HepG2 (cell line): Measurements from ENCODE around the gene NEK5. TPM values are rescaled to one million over a fixed set of nuclear protein-coding genes. Genes with fewer than 3 reads are reported as not detected.

Experiments used
- ATF7 ChIP-seq, 2 experiments: fragments of 450-650 bp in 1 of 2; sonication (generic) in 1 of 2; formaldehyde crosslinking in 1 of 2; IDR thresholded peaks; 2 replicates each; pipeline versions ENCODE4 v1.4.0 to v1.6.1; 2016 to 2020; ENCODE audit warnings: antibody characterized with exemption in 1 of 2, mild to moderate bottlenecking in 1 of 2, missing genetic modification reagents in 1 of 2
- CBX5 ChIP-seq: sonication (generic); formaldehyde crosslinking; IDR thresholded peaks from 2 replicates; pipeline ENCODE4 v1.4.0; 2020; ENCODE audit warnings: missing genetic modification reagents, borderline replicate concordance
- JUN ChIP-seq: sonication (generic); formaldehyde crosslinking; IDR thresholded peaks from 2 replicates; pipeline ENCODE4 v1.4.0; 2020; ENCODE audit warnings: mild to moderate bottlenecking, missing genetic modification reagents
- KDM1A ChIP-seq: IDR thresholded peaks from 2 replicates; pipeline ENCODE4 v1.6.1; 2016; ENCODE audit warnings: missing compliant biosample characterization
- KDM2A ChIP-seq: sonication (generic); formaldehyde crosslinking; IDR thresholded peaks from 2 replicates; pipeline ENCODE4 v1.4.0; 2020; ENCODE audit warnings: low read depth, missing genetic modification reagents, borderline replicate concordance
- KDM6A ChIP-seq: IDR thresholded peaks from 2 replicates; pipeline ENCODE4 v1.6.1; 2016; ENCODE audit warnings: low read depth
- MIER2 ChIP-seq: IDR thresholded peaks from 2 replicates; pipeline ENCODE4 v1.6.1; 2016; ENCODE audit warnings: missing biosample characterization, missing genetic modification reagents
- REPIN1 ChIP-seq: sonication (generic); formaldehyde crosslinking; IDR thresholded peaks from 2 replicates; pipeline ENCODE4 v1.8.0; 2022; ENCODE audit warnings: missing genetic modification reagents, low read depth, mild to moderate bottlenecking, borderline replicate concordance
- SP2 ChIP-seq: sonication (generic); formaldehyde crosslinking; IDR thresholded peaks from 2 replicates; pipeline ENCODE4 v1.5.1; 2020; ENCODE audit warnings: mild to moderate bottlenecking, missing genetic modification reagents
- SRSF4 ChIP-seq: fragments of 200-400 bp; formaldehyde crosslinking; IDR thresholded peaks from one replicate; pipeline ENCODE4 v1.6.1; 2018; ENCODE audit warnings: mild to moderate bottlenecking, low read depth, low read length, moderate library complexity; ENCODE audit not compliant: poor library complexity, severe bottlenecking
- YY1 ChIP-seq: IDR thresholded peaks from 2 replicates; pipeline ENCODE4 v1.6.1; 2011; ENCODE audit warnings: low read length, low read depth, moderate library complexity, mild to moderate bottlenecking; ENCODE audit not compliant: insufficient read depth, insufficient replicate concordance
- ZNF274 ChIP-seq: sonication (generic); formaldehyde crosslinking; IDR thresholded peaks from 2 replicates; pipeline ENCODE4 v1.5.1; 2020; ENCODE audit warnings: mild to moderate bottlenecking, missing genetic modification reagents
- ZNF333 ChIP-seq: sonication (generic); formaldehyde crosslinking; IDR thresholded peaks from 2 replicates; pipeline ENCODE4 v1.4.0; 2020; ENCODE audit warnings: mild to moderate bottlenecking, missing genetic modification reagents, borderline replicate concordance
- ZNF354B ChIP-seq: sonication (generic); formaldehyde crosslinking; IDR thresholded peaks from 2 replicates; pipeline ENCODE4 v1.8.0; 2022; ENCODE audit warnings: mild to moderate bottlenecking, missing genetic modification reagents
- ZNF383 ChIP-seq: sonication (generic); formaldehyde crosslinking; IDR thresholded peaks from 2 replicates; pipeline ENCODE4 v1.4.0; 2020; ENCODE audit warnings: missing genetic modification reagents, mild to moderate bottlenecking, borderline replicate concordance
- ZNF441 ChIP-seq: sonication (generic); formaldehyde crosslinking; IDR thresholded peaks from 2 replicates; pipeline ENCODE4 v1.7.0; 2021; ENCODE audit warnings: missing genetic modification reagents, borderline replicate concordance
- ZNF557 ChIP-seq: sonication (generic); formaldehyde crosslinking; IDR thresholded peaks from 2 replicates; pipeline ENCODE4 v1.4.0; 2020; ENCODE audit warnings: missing genetic modification reagents
- ZNF780A ChIP-seq: sonication (generic); formaldehyde crosslinking; IDR thresholded peaks from 2 replicates; pipeline ENCODE4 v1.8.0; 2022; ENCODE audit warnings: mild to moderate bottlenecking, missing genetic modification reagents, moderate library complexity
- polyA plus RNA-seq, 8 experiments: library from polyadenylated mRNA; depleted of rRNA in 3 of 8; stranded (reverse) in 7 of 8; unstranded in 1 of 8; fragments of >200 nt; fragmentation: Illumina TruSeq in 4 of 8; extraction: Trizol in 4 of 8; gene quantifications; 2 replicates each; pipeline versions ENCODE4 v1.2.1 to v1.2.3, GENCODE V29; 2011 to 2016; ENCODE audit warnings: low read depth in 4 of 8, missing spikeins in 1 of 8, mixed read lengths in 1 of 8; ENCODE audit not compliant: insufficient read depth in 1 of 8
- total RNA-seq, 5 experiments: library from RNA; depleted of rRNA; stranded (reverse); fragments of >200 nt; fragmentation: Illumina TruSeq; extraction: Trizol; gene quantifications; 2 replicates each; pipeline ENCODE4 v1.2.3, GENCODE V29; 2016; ENCODE audit warnings: low read depth in 1 of 5
- TF ChIP-seq, protein P1 (sequence below): sonication (generic); formaldehyde crosslinking; conservative IDR thresholded peaks from 2 replicates; pipeline ENCODE4 v1.8.0; 2022; ENCODE audit warnings: mild to moderate bottlenecking, moderate library complexity, missing genetic modification reagents
- TF ChIP-seq, protein P2 (sequence below): sonication (generic); formaldehyde crosslinking; conservative IDR thresholded peaks from 2 replicates; pipeline ENCODE4 v1.8.0; 2022; ENCODE audit warnings: missing genetic modification reagents
- TF ChIP-seq, protein P3 (sequence below): sonication (generic); formaldehyde crosslinking; IDR thresholded peaks from 2 replicates; pipeline ENCODE4 v1.4.0; 2020; ENCODE audit warnings: missing genetic modification reagents, borderline replicate concordance

Gene NEK5
- total and polyA plus RNA-seq, 2 of the 13 experiments (the other 11 are each of a cell fraction or from before 2014, with no cell fraction given), result 0.12 to 0.22 TPM

DNA sequence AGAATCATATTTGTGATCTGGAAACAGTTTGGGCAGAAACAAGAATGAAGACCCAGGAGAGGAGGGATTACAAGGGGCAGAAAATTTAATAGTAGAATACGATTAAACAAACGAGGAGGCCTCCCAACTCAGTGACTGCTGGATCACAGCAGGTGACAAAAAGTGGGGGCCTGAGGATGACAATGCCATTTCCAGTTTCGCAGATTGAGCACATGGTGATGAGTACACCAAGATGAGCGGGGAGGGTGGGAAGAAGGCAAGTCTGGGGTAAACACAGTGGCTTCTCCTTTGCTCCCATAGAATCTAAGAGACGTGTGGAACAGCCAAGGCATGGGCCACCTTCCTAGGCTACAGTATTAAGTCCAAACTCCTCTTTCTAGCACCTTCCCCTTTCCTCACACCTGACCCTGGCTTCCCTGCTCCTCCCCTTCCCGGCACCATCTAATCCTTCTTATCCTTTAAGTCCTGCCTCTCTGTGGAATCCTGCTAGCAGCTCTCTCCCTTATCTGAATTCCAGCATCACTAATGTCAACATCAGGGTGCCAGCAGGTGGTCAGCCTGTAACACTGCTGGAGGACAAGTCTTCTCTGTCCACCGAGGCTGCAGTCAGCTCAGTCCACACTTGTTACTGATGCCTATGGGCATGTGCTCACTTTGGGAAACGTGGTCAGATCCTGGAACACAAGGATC, 131.1 kb downstream of the NEK5 start (continued):
- TF ChIP-seq KDM2A (CRISPR knock-in tag) (peak; percentile 56; the same call in 1 of the 2 replicates), KDM6A (CRISPR knock-in tag) (0 out of 2 replicates have a peak, but pooled peaks have one; percentile 50), ZNF780A (CRISPR knock-in tag) (no peak), JUN (CRISPR knock-in tag) (no peak), MIER2 (CRISPR knock-in tag) (0 out of 2 replicates have a peak, but pooled peaks have one; percentile 56), KDM1A (CRISPR knock-in tag) (peak; percentile 90; the same call in 1 of the 2 replicates), ZNF557 (no peak), ZNF383 (no peak), SP2 (CRISPR knock-in tag) (no peak), ZNF333 (CRISPR knock-in tag) (no peak), ZNF441 (CRISPR knock-in tag) (no peak), ZNF274 (CRISPR knock-in tag) (peak; percentile 49; the same call in 1 of the 2 replicates), SRSF4 (no peak), ZNF354B (CRISPR knock-in tag) (no peak), REPIN1 (CRISPR knock-in tag) (peak; percentile 71; the same call in 1 of the 2 replicates), YY1 (no peak), ATF7 (IDR thresholded peaks at IDR 0.05) (no peak), ATF7 (CRISPR knock-in tag; IDR thresholded peaks at IDR 0.05) (no peak), CBX5 (peak; percentile 82; the same call in 1 of the 2 replicates)
- TF ChIP-seq, protein P1, sequence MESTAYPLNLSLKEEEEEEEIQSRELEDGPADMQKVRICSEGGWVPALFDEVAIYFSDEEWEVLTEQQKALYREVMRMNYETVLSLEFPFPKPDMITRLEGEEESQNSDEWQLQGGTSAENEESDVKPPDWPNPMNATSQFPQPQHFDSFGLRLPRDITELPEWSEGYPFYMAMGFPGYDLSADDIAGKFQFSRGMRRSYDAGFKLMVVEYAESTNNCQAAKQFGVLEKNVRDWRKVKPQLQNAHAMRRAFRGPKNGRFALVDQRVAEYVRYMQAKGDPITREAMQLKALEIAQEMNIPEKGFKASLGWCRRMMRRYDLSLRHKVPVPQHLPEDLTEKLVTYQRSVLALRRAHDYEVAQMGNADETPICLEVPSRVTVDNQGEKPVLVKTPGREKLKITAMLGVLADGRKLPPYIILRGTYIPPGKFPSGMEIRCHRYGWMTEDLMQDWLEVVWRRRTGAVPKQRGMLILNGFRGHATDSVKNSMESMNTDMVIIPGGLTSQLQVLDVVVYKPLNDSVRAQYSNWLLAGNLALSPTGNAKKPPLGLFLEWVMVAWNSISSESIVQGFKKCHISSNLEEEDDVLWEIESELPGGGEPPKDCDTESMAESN, result no peak
- TF ChIP-seq, protein P2, sequence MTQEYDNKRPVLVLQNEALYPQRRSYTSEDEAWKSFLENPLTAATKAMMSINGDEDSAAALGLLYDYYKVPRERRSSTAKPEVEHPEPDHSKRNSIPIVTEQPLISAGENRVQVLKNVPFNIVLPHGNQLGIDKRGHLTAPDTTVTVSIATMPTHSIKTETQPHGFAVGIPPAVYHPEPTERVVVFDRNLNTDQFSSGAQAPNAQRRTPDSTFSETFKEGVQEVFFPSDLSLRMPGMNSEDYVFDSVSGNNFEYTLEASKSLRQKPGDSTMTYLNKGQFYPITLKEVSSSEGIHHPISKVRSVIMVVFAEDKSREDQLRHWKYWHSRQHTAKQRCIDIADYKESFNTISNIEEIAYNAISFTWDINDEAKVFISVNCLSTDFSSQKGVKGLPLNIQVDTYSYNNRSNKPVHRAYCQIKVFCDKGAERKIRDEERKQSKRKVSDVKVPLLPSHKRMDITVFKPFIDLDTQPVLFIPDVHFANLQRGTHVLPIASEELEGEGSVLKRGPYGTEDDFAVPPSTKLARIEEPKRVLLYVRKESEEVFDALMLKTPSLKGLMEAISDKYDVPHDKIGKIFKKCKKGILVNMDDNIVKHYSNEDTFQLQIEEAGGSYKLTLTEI (CRISPR knock-in tag), result no peak
- TF ChIP-seq, protein P3, sequence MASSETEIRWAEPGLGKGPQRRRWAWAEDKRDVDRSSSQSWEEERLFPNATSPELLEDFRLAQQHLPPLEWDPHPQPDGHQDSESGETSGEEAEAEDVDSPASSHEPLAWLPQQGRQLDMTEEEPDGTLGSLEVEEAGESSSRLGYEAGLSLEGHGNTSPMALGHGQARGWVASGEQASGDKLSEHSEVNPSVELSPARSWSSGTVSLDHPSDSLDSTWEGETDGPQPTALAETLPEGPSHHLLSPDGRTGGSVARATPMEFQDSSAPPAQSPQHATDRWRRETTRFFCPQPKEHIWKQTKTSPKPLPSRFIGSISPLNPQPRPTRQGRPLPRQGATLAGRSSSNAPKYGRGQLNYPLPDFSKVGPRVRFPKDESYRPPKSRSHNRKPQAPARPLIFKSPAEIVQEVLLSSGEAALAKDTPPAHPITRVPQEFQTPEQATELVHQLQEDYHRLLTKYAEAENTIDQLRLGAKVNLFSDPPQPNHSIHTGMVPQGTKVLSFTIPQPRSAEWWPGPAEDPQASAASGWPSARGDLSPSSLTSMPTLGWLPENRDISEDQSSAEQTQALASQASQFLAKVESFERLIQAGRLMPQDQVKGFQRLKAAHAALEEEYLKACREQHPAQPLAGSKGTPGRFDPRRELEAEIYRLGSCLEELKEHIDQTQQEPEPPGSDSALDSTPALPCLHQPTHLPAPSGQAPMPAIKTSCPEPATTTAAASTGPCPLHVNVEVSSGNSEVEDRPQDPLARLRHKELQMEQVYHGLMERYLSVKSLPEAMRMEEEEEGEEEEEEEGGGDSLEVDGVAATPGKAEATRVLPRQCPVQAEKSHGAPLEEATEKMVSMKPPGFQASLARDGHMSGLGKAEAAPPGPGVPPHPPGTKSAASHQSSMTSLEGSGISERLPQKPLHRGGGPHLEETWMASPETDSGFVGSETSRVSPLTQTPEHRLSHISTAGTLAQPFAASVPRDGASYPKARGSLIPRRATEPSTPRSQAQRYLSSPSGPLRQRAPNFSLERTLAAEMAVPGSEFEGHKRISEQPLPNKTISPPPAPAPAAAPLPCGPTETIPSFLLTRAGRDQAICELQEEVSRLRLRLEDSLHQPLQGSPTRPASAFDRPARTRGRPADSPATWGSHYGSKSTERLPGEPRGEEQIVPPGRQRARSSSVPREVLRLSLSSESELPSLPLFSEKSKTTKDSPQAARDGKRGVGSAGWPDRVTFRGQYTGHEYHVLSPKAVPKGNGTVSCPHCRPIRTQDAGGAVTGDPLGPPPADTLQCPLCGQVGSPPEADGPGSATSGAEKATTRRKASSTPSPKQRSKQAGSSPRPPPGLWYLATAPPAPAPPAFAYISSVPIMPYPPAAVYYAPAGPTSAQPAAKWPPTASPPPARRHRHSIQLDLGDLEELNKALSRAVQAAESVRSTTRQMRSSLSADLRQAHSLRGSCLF (CRISPR knock-in tag), result no peak
